Measurements from ENCODE around the gene MSRB3. TPM values are rescaled to one million over a fixed set of nuclear protein-coding genes. Genes with fewer than 3 reads are reported as not detected.

The MSRB3 gene
- polyA plus RNA-seq, 1 of the 3 experiments (the other 2 are of a cell fraction) = 24.3 TPM

DNA sequence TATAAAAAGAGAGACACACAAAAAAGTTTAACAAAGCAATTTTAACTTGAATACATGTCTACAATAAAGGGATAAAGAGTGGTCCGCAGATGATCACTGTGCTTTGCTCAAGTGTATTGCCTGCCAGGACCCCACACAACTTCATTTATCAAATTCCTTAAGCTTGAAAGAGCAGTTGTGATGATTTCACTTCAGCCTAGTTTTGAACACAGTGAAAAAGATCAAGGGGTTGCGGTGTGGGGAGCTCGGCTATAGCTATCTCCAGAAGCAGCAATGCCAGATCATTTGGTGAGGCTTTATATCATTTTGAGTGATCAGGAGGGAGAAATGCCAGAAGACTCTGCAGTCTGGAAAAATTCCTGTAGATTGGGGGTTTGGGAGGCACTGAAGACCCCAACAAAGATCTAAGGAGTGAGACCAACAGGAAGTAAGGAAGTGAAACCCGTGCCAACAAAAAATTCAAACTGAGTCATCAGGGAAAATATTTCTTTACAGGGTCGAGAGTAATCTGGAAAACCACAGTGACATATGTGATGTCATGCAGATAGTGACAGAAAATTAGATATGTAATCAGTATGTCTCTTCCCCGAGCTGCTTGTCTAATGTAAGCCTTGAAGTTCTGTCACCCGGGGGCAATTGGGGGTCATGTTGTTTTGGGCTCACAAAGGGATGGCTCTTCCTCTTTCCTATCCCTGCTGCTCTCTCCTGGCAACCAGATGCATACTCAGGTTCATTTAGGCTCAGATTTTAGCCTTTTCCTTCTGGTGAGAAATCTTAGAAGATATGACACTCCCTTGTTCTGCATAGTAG, 221.8 kb downstream of the MSRB3 start (continued):
- TF ChIP-seq, protein P1, sequence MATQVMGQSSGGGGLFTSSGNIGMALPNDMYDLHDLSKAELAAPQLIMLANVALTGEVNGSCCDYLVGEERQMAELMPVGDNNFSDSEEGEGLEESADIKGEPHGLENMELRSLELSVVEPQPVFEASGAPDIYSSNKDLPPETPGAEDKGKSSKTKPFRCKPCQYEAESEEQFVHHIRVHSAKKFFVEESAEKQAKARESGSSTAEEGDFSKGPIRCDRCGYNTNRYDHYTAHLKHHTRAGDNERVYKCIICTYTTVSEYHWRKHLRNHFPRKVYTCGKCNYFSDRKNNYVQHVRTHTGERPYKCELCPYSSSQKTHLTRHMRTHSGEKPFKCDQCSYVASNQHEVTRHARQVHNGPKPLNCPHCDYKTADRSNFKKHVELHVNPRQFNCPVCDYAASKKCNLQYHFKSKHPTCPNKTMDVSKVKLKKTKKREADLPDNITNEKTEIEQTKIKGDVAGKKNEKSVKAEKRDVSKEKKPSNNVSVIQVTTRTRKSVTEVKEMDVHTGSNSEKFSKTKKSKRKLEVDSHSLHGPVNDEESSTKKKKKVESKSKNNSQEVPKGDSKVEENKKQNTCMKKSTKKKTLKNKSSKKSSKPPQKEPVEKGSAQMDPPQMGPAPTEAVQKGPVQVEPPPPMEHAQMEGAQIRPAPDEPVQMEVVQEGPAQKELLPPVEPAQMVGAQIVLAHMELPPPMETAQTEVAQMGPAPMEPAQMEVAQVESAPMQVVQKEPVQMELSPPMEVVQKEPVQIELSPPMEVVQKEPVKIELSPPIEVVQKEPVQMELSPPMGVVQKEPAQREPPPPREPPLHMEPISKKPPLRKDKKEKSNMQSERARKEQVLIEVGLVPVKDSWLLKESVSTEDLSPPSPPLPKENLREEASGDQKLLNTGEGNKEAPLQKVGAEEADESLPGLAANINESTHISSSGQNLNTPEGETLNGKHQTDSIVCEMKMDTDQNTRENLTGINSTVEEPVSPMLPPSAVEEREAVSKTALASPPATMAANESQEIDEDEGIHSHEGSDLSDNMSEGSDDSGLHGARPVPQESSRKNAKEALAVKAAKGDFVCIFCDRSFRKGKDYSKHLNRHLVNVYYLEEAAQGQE (IDR thresholded peaks at IDR 0.05; ENCODE audit: low read depth, low read length) = 0 out of 2 replicates have a peak, but pooled peaks have one; percentile 3
- TF ChIP-seq FOXM1 (IDR thresholded peaks at IDR 0.05; ENCODE audit: low read depth) (peak; percentile 85; the same call in 1 of the 2 replicates), TEAD4 (IDR thresholded peaks at IDR 0.05; ENCODE audit: borderline replicate concordance, insufficient read depth) (peak; percentile 78; the same call in 1 of the 2 replicates), SIN3A (IDR thresholded peaks at IDR 0.05; ENCODE audit: borderline replicate concordance, low read depth, low read length) (no peak), EP300 (IDR thresholded peaks at IDR 0.05; ENCODE audit: borderline replicate concordance in 1 of 2, low read depth in 1 of 2, low read length in 1 of 2) (peak in 1 of 2 experiments; percentile 89; a peak in 2 of 4 replicates), NFIC (IDR thresholded peaks at IDR 0.05; ENCODE audit: borderline replicate concordance) (peak; percentile 93), FOSL2 (IDR thresholded peaks at IDR 0.05; ENCODE audit: borderline replicate concordance, low read depth) (peak; percentile 71), JUND (IDR thresholded peaks at IDR 0.05) (peak; percentile 69), FOXJ3 (CRISPR knock-in tag; IDR thresholded peaks at IDR 0.05) (no peak)

DNA sequence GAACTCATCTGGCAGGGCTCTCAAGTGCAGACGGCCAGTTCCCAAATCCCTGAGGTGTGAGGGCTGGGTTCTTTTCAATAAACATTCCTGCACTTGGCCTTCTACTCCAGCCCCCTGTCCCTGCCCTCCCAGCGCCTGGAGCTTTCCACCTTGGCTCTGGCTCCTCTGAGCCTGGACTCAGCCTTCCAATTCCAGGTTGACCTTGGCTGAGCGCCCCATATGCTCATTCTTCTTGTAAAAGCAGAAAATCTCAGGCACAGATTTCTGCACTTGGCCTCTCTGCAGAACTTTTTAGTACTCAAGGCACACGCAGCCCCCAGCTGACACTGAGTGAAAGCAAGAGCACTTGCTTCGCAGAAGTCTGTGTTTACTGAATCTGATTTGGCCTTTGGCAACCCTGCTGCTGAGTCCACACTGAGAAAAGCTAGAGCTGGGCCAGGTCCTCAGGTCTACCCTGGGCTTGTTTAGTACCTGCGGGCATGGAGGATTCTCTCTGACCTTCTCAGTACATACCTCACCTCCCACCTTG, 222.7 kb downstream of the MSRB3 start:
- WGBS (ENCODE audit: low lambda C conversion rate) = 43% methylated on average over 6 of the region's 6 CpGs
- DNase-seq = no peak
- ChIA-PET CTCF (no interaction called here), POLR2A (no interaction called here)
- H3K79me2 ChIP-seq (ENCODE audit: insufficient read depth) = no peaks in the 10 kb centered on the region
- H3K9ac ChIP-seq = peak overlapping the region; percentile 12; the same call in 1 of the 2 replicates
- no peaks in the 10 kb centered on the region for H3K9me3 ChIP-seq
- no peak overlapping the region for H2AFZ ChIP-seq (ENCODE audit: low read depth)
- H3K4me3 ChIP-seq (ENCODE audit: low read depth in 2 of 2, low read length in 1 of 2) = no peak overlapping the region
- H3K36me3 ChIP-seq (replicated peaks in 1 of 2; ENCODE audit: control insufficient read depth in 1 of 2, insufficient read depth in 2 of 2, low read length in 1 of 2) = no peaks in the 10 kb centered on the region
- H4K20me1 ChIP-seq (ENCODE audit: insufficient read depth) = no peaks in the 10 kb centered on the region
- TF ChIP-seq SMC3 (IDR thresholded peaks at IDR 0.05; ENCODE audit: low read depth, low read length) (no peak), GATA2 (CRISPR knock-in tag; IDR thresholded peaks at IDR 0.05) (no peak), TAF1 (IDR thresholded peaks at IDR 0.05; ENCODE audit: borderline replicate concordance, low read depth, low read length) (no peak), TCF12 (IDR thresholded peaks at IDR 0.05) (peak; percentile 43; the same call in 1 of the 2 replicates), FOSL2 (IDR thresholded peaks at IDR 0.05; ENCODE audit: borderline replicate concordance, low read depth) (no peak), POLR2AphosphoS5 (IDR thresholded peaks at IDR 0.05; ENCODE audit: low read depth, low read length) (no peak), NFIC (IDR thresholded peaks at IDR 0.05; ENCODE audit: borderline replicate concordance) (peak; percentile 55)
- TF ChIP-seq, protein P1 (IDR thresholded peaks at IDR 0.05; ENCODE audit: low read depth, low read length) = peak; percentile 15; the same call in 1 of the 2 replicates
- H3K27me3 ChIP-seq (ENCODE audit: insufficient read depth) = no peaks in the 10 kb centered on the region
- H3K27ac ChIP-seq (ENCODE audit: low read depth in 2 of 2, low read length in 1 of 2) = peak overlapping the region; percentile 64 to 83; a peak in 3 of 4 replicates
- H3K4me1 ChIP-seq (ENCODE audit: control insufficient read depth in 1 of 2, insufficient read depth in 2 of 2, low read depth in 1 of 2, low read length in 1 of 2) = peaks cover 0 to 23% of the 10 kb centered on the region in 2 experiments; a peak in 3 of 4 replicates
- H3K9me2 ChIP-seq = no peaks in the 10 kb centered on the region
- peaks cover 29% of the 10 kb centered on the region for H3F3A ChIP-seq (replicated peaks; ENCODE audit: insufficient read depth)
- H3K4me2 ChIP-seq = peak overlapping the region; percentile 51
